CD14-positive monocyte (primary cell): Measurements from ENCODE around the gene ABCC9. TPM values are rescaled to one million over a fixed set of nuclear protein-coding genes. Genes with fewer than 3 reads are reported as not detected.

Experiments
- DNase-seq, 3 donors: peaks; one replicate each; pipeline ENCODE4 v3.0.0-alpha.2; 2011 to 2022
- H2AFZ ChIP-seq: 2 replicates; pipeline ENCODE4 v1.6.0; 2012; ENCODE audit warnings: mild to moderate bottlenecking, low read depth, low read length, inconsistent platforms; ENCODE audit not compliant: insufficient read depth, poor library complexity, severe bottlenecking
- H3K27ac ChIP-seq, 2 donors: 1 replicate in 1 of 2; 2 replicates in 1 of 2; pipeline ENCODE4 v1.5.1; 2012 to 2013; ENCODE audit warnings: low read length in 2 of 2, control low read depth in 1 of 2, inconsistent platforms in 1 of 2, low read depth in 1 of 2, mild to moderate bottlenecking in 1 of 2
- H3K27me3 ChIP-seq, 2 donors: one replicate each; pipeline versions ENCODE4 v1.6.0 to v1.6.1; 2011 to 2013; ENCODE audit warnings: low read length in 2 of 2; ENCODE audit not compliant: control insufficient read depth in 2 of 2, insufficient read depth in 2 of 2
- H3K36me3 ChIP-seq, 2 donors: replicated peaks in 1 of 2; 1 replicate in 1 of 2; 2 replicates in 1 of 2; pipeline versions ENCODE4 v1.5.1 to v1.6.1; 2012 to 2013; ENCODE audit warnings: low read length in 2 of 2, control low read depth in 1 of 2, inconsistent platforms in 1 of 2, mild to moderate bottlenecking in 1 of 2; ENCODE audit not compliant: insufficient read depth in 2 of 2, control insufficient read depth in 1 of 2
- H3K4me1 ChIP-seq, 2 donors: 1 replicate in 1 of 2; 2 replicates in 1 of 2; pipeline versions ENCODE4 v1.5.1 to v1.6.1; 2012 to 2013; ENCODE audit warnings: low read length in 2 of 2, control low read depth in 1 of 2, inconsistent platforms in 1 of 2, mild to moderate bottlenecking in 1 of 2, moderate library complexity in 1 of 2; ENCODE audit not compliant: insufficient read depth in 2 of 2, control insufficient read depth in 1 of 2
- H3K4me2 ChIP-seq: replicated peaks from 2 replicates; pipeline ENCODE3; 2012; ENCODE audit warnings: low read length, moderate library complexity, mild to moderate bottlenecking; ENCODE audit not compliant: poor library complexity, severe bottlenecking; ENCODE audit errors: extremely low read depth
- H3K4me3 ChIP-seq, 3 experiments: fragments of 200-600 bp in 1 of 3; sonication (generic) in 1 of 3; replicated peaks in 1 of 3; 1 replicate in 2 of 3; 2 replicates in 1 of 3; pipeline ENCODE4 v1.5.1; 2011 to 2013; ENCODE audit warnings: low read length in 3 of 3, mild to moderate bottlenecking in 3 of 3, control low read depth in 2 of 3, low read depth in 2 of 3, inconsistent platforms in 1 of 3, moderate library complexity in 1 of 3
- H3K79me2 ChIP-seq: 2 replicates; pipeline ENCODE4 v1.6.0; 2012; ENCODE audit warnings: mild to moderate bottlenecking, control low read depth, inconsistent platforms, low read length, moderate library complexity; ENCODE audit not compliant: insufficient read depth
- H3K9ac ChIP-seq: 2 replicates; pipeline ENCODE4 v1.6.0; 2017; ENCODE audit warnings: low read length, mild to moderate bottlenecking; ENCODE audit not compliant: insufficient read depth, poor library complexity, severe bottlenecking
- H3K9me3 ChIP-seq, 2 donors: replicated peaks in 1 of 2; 1 replicate in 1 of 2; 2 replicates in 1 of 2; pipeline versions ENCODE4 v1.5.1 to v1.6.1; 2012 to 2013; ENCODE audit warnings: low read length in 2 of 2, control low read depth in 1 of 2; ENCODE audit not compliant: control insufficient read depth in 1 of 2, insufficient read depth in 1 of 2
- H4K20me1 ChIP-seq: 2 replicates; pipeline ENCODE4 v1.6.0; 2012; ENCODE audit warnings: mild to moderate bottlenecking, low read length, control low read depth, moderate library complexity; ENCODE audit not compliant: insufficient read depth
- H3K27ac Mint-ChIP-seq, 7 donors: one replicate each; pipeline ENCODE4 v1.8.0; 2020; ENCODE audit warnings: mild to moderate bottlenecking in 7 of 7, mixed read lengths in 7 of 7, moderate library complexity in 6 of 7, inconsistent platforms in 2 of 7
- H3K27me3 Mint-ChIP-seq, 3 donors: one replicate each; pipeline ENCODE4 v1.8.0; 2021 to 2022; ENCODE audit warnings: low read depth in 3 of 3, mild to moderate bottlenecking in 3 of 3, mixed read lengths in 3 of 3, moderate library complexity in 3 of 3, inconsistent platforms in 1 of 3
- H3K36me3 Mint-ChIP-seq, 2 donors: one replicate each; pipeline ENCODE4 v1.8.0; 2020; ENCODE audit warnings: mixed read lengths in 2 of 2, inconsistent platforms in 1 of 2, mild to moderate bottlenecking in 1 of 2
- H3K4me1 Mint-ChIP-seq: one replicate; pipeline ENCODE4 v1.8.0; 2020; ENCODE audit warnings: mild to moderate bottlenecking, mixed read lengths
- H3K4me3 Mint-ChIP-seq, 2 donors: one replicate each; pipeline ENCODE4 v1.8.0; 2020; ENCODE audit warnings: mild to moderate bottlenecking in 2 of 2, mixed read lengths in 2 of 2, moderate library complexity in 1 of 2
- H3K9me3 Mint-ChIP-seq, 7 donors: one replicate each; pipeline ENCODE4 v1.8.0; 2020 to 2022; ENCODE audit warnings: mixed read lengths in 7 of 7, mild to moderate bottlenecking in 6 of 7, moderate library complexity in 6 of 7, inconsistent platforms in 2 of 7
- CTCF ChIP-seq: fragments of 200-600 bp; IDR thresholded peaks from one replicate; pipeline ENCODE4 v1.8.0; 2022; ENCODE audit warnings: antibody characterized with exemption, mild to moderate bottlenecking
- WGBS: methylation state at CpG from one replicate; pipeline ENCODE4 v1.1.5; 2013; ENCODE audit warnings: missing lambda C conversion rate; ENCODE audit not compliant: insufficient coverage; 5-methylcytosine and 5-hydroxymethylcytosine counted together
- intact Hi-C, 2 donors: fragments of 100-400 bp; cut with micrococcal nuclease; formaldehyde crosslinking; loops; one replicate each; pipeline versions ENCODE4 v1.15.0 to v1.15.1; 2023
- polyA plus RNA-seq, 3 donors: library from polyadenylated mRNA; depleted of rRNA in 1 of 3; unstranded in 2 of 3; stranded (reverse) in 1 of 3; fragments of 300-500 nt in 2 of 3; fragments of >200 nt in 1 of 3; fragmentation: Illumina TruSeq in 2 of 3; gene quantifications; 1 replicate in 2 of 3; 2 replicates in 1 of 3; pipeline ENCODE4 v1.2.3, GENCODE V29; 2012 to 2021

The ABCC9 gene
- polyA plus RNA-seq, 3 donors: not detected

GRCh38 chr12:21893924-21894323, 47.3 kb downstream of the ABCC9 start:
- peaks cover 0 to 5% (median 2%) of the 10 kb centered on the region in 7 donors for H3K9me3 Mint-ChIP-seq
- H3K27me3 ChIP-seq: no peaks in the 10 kb centered on the region
- H3K9ac ChIP-seq: no peak overlapping the region
- H3K27ac Mint-ChIP-seq: no peak overlapping the region
- no peak for TF ChIP-seq CTCF
- H3K27ac ChIP-seq: no peak overlapping the region
- H2AFZ ChIP-seq: no peak overlapping the region
- H3K27me3 Mint-ChIP-seq: peaks cover 0 to 1% (median 0%) of the 10 kb centered on the region in 3 donors
- intact Hi-C loops: no loop called here
- H3K9me3 ChIP-seq: no peaks in the 10 kb centered on the region
- no peak for DNase-seq
- no peaks in the 10 kb centered on the region for H3K4me1 Mint-ChIP-seq
- no CpG with 5 or more reads among the region's 4 CpGs for WGBS
- H3K4me1 ChIP-seq: no peaks in the 10 kb centered on the region
- H3K79me2 ChIP-seq: no peaks in the 10 kb centered on the region
- no peaks in the 10 kb centered on the region for H4K20me1 ChIP-seq
- H3K36me3 Mint-ChIP-seq: no peaks in the 10 kb centered on the region
- H3K4me2 ChIP-seq: no peak overlapping the region
- no peak overlapping the region for H3K4me3 Mint-ChIP-seq
- H3K4me3 ChIP-seq: no peak overlapping the region
- no peaks in the 10 kb centered on the region for H3K36me3 ChIP-seq

- intact Hi-C loops: no loop called here
- Mint-ChIP-seq H3K9me3 (peaks cover 0 to 5% (median 2%) of the 10 kb centered on the region in 7 donors), H3K27ac (no peak overlapping the region), H3K27me3 (peaks cover 0 to 1% (median 0%) of the 10 kb centered on the region in 3 donors), H3K4me1 (no peaks in the 10 kb centered on the region), H3K4me3 (no peak overlapping the region), H3K36me3 (no peaks in the 10 kb centered on the region)
- no peak for TF ChIP-seq CTCF
- Histone ChIP-seq H2AFZ (no peak overlapping the region), H3K9ac (no peak overlapping the region), H3K27me3 (no peaks in the 10 kb centered on the region), H3K36me3 (no peaks in the 10 kb centered on the region), H3K27ac (no peak overlapping the region), H3K4me2 (no peak overlapping the region), H3K9me3 (no peaks in the 10 kb centered on the region), H4K20me1 (no peaks in the 10 kb centered on the region), H3K4me1 (no peaks in the 10 kb centered on the region), H3K79me2 (no peaks in the 10 kb centered on the region), H3K4me3 (no peak overlapping the region)
- 83% methylated on average over 1 of the region's 1 CpG for WGBS
- no peak for DNase-seq
Observed at GRCh38 chr12:21892341-21892740, 48.9 kb downstream of the ABCC9 start.
